Forelimb muscle (tissue), 1 donor: Measurements from ENCODE around the gene MATCAP1. TPM values are rescaled to one million over a fixed set of nuclear protein-coding genes. Genes with fewer than 3 reads are reported as not detected.

Source experiments
- DNase-seq: peaks from one replicate; pipeline ENCODE4 v3.0.0-alpha.2; 2013; ENCODE audit warnings: low read depth
- polyA plus RNA-seq: library from polyadenylated mRNA; unstranded; fragments of 120-200 nt; gene quantifications from one replicate; pipeline ENCODE4 v1.2.1, GENCODE V29; 2013; ENCODE audit not compliant: insufficient read length

The MATCAP1 gene
- polyA plus RNA-seq, 1 donor: 18.8 TPM

GRCh38 chr16:67129422-67129821 lies 54.3 kb downstream of the MATCAP1 start:
- no peak for DNase-seq

- no peak for DNase-seq
Measured at GRCh38 chr16:67128887-67129286, 54.9 kb downstream of the MATCAP1 start.

- DNase-seq: no peak
Measured at GRCh38 chr16:67128417-67128816, 55.3 kb downstream of the MATCAP1 start.

Other genes starting within 250 kb of the MATCAP1 start
- gene CIAO2B, start 249.6 kb downstream of the MATCAP1 start, polyA plus RNA-seq: 89.6 TPM
- 26.3 TPM for gene CES2, start 248.4 kb downstream of the MATCAP1 start, polyA plus RNA-seq
- 0.40 TPM for gene CES3, start 222.7 kb downstream of the MATCAP1 start, polyA plus RNA-seq
- 3.4 TPM for gene CES4A, start 195.4 kb downstream of the MATCAP1 start, polyA plus RNA-seq
- 42.5 TPM for gene CBFB, start 154.8 kb downstream of the MATCAP1 start, polyA plus RNA-seq
- 18.4 TPM for gene PHAF1, start 74.0 kb downstream of the MATCAP1 start, polyA plus RNA-seq
- gene B3GNT9, start 33.0 kb downstream of the MATCAP1 start, polyA plus RNA-seq: 9.7 TPM
- 4.4 TPM for gene TRADD, start 24.1 kb downstream of the MATCAP1 start, polyA plus RNA-seq
- 3.6 TPM for gene FBXL8, start 24.0 kb downstream of the MATCAP1 start, polyA plus RNA-seq
- gene HSF4, start 19.2 kb downstream of the MATCAP1 start, polyA plus RNA-seq: 3.5 TPM
- 34.4 TPM for gene NOL3, start 13.4 kb downstream of the MATCAP1 start, polyA plus RNA-seq
- 12.9 TPM for gene EXOC3L1, start 6.2 kb upstream of the MATCAP1 start, polyA plus RNA-seq
- gene E2F4, start 8.2 kb upstream of the MATCAP1 start, polyA plus RNA-seq: 40.5 TPM
- 1.1 TPM for gene ELMO3, start 15.2 kb upstream of the MATCAP1 start, polyA plus RNA-seq
- 18.6 TPM for gene TMEM208, start 43.2 kb upstream of the MATCAP1 start, polyA plus RNA-seq
- gene FHOD1, start 63.5 kb upstream of the MATCAP1 start, polyA plus RNA-seq: 24.6 TPM
- gene SLC9A5, start 65.0 kb upstream of the MATCAP1 start, polyA plus RNA-seq: 1.2 TPM
- 9.9 TPM for gene PLEKHG4, start 95.6 kb upstream of the MATCAP1 start, polyA plus RNA-seq
- 0.32 TPM for gene KCTD19, start 142.8 kb upstream of the MATCAP1 start, polyA plus RNA-seq
- gene LRRC36, start 142.9 kb upstream of the MATCAP1 start, polyA plus RNA-seq: 0.47 TPM
- gene TPPP3, start 209.5 kb upstream of the MATCAP1 start, polyA plus RNA-seq: 497 TPM
- gene ZDHHC1, start 232.5 kb upstream of the MATCAP1 start, polyA plus RNA-seq: 18.9 TPM
- 11.1 TPM for gene HSD11B2, start 247.2 kb upstream of the MATCAP1 start, polyA plus RNA-seq